Gastrocnemius medialis (tissue), 4 donors: ENCODE results near the gene AURKAIP1. TPM values are rescaled to one million over a fixed set of nuclear protein-coding genes. Genes with fewer than 3 reads are reported as not detected.

Experiments
- ATAC-seq, 2 donors: fragments of 150-250 bp; one replicate each; pipeline ENCODE4 v1.9.1; 2016
- DNase-seq, 2 donors: peaks; one replicate each; pipeline ENCODE4 v3.0.0-alpha.2; 2019
- H3K27ac ChIP-seq, 4 donors: fragments of 200-600 bp; sonication (generic); 1 replicate in 1 of 4; 2 replicates in 3 of 4; pipeline ENCODE4 v1.5.1; 2016 to 2018; ENCODE audit warnings: mild to moderate bottlenecking in 2 of 4, moderate library complexity in 1 of 4
- H3K27me3 ChIP-seq, 3 donors: fragments of 200-600 bp; sonication (generic) in 2 of 3; 1 replicate in 1 of 3; 2 replicates in 2 of 3; pipeline versions ENCODE4 v1.5.1 to v1.6.0; 2016 to 2019; ENCODE audit warnings: mild to moderate bottlenecking in 1 of 3, moderate library complexity in 1 of 3
- H3K36me3 ChIP-seq, 2 donors: fragments of 200-600 bp; sonication (generic) in 1 of 2; one replicate each; pipeline ENCODE4 v1.5.1; 2017 to 2018
- H3K4me1 ChIP-seq, 2 donors: fragments of 200-600 bp; sonication (generic) in 1 of 2; one replicate each; pipeline ENCODE4 v1.5.1; 2016 to 2017; ENCODE audit warnings: mild to moderate bottlenecking in 2 of 2
- H3K4me3 ChIP-seq, 4 donors: fragments of 200-600 bp; sonication (generic) in 3 of 4; 1 replicate in 1 of 4; 2 replicates in 3 of 4; pipeline ENCODE4 v1.5.1; 2016 to 2019; ENCODE audit warnings: mild to moderate bottlenecking in 2 of 4
- H3K9me3 ChIP-seq, 3 donors: fragments of 200-600 bp; sonication (generic) in 2 of 3; 1 replicate in 1 of 3; 2 replicates in 2 of 3; pipeline ENCODE4 v1.5.1; 2016 to 2019
- POLR2A ChIP-seq, 2 donors: fragments of 450-650 bp; IDR thresholded peaks; one replicate each; pipeline ENCODE4 v1.6.1; 2017; ENCODE audit warnings: antibody characterized with exemption in 2 of 2, mild to moderate bottlenecking in 2 of 2, moderate library complexity in 2 of 2
- in situ Hi-C, 4 donors: fragments of 200-750 bp; cut with MboI; loops; one replicate each; pipeline versions ENCODE4 v1.15.0 to v1.8.0; 2017; ENCODE audit warnings: low sequenced_read_pairs in 4 of 4
- intact Hi-C: fragments of 100-400 bp; cut with DNase I; formaldehyde crosslinking; loops from one replicate; pipeline ENCODE4 v1.15.1; 2023; ENCODE audit warnings: low total_unique reads
- total RNA-seq, 4 donors: library from RNA; depleted of rRNA; stranded (reverse); fragments of >200 nt; gene quantifications; one replicate each; pipeline versions ENCODE4 v1.1.0 to v1.2.3, GENCODE V29; 2016
- TF ChIP-seq, protein P1 (sequence below), 5 experiments: fragments of 450-650 bp in 3 of 5; fragments of 200-600 bp in 2 of 5; sonication (generic) in 2 of 5; IDR thresholded peaks in 4 of 5; conservative IDR thresholded peaks in 1 of 5; 1 replicate in 4 of 5; 2 replicates in 1 of 5; pipeline ENCODE4 v1.5.1; 2016 to 2019; ENCODE audit warnings: antibody characterized with exemption in 5 of 5, mild to moderate bottlenecking in 3 of 5, moderate library complexity in 3 of 5

The AURKAIP1 gene
- total RNA-seq, 4 donors from 2014 or later, result 165 to 450 (median 234) TPM

DNA sequence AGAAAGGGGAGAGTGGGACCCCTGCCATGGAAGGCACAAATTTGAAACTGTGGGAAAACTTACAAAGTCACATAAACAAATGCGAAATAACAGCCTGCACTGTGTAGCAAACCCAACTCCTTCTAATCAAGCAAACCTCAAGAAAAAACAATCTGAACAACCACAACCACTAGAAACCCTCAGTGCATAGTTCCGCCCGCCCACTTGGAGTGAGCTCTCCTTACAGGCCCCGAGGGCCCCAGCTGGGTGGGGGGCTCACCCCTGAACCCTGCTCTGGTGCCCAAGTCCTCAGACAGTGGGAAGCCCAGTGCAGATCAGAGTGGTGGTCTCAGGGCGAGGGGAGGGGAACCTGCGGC is 15.7 kb downstream of the AURKAIP1 start:
- peaks cover 29 to 46% (median 35%) of the 10 kb centered on the region in 3 donors for H3K27me3 ChIP-seq
- H3K27ac ChIP-seq, result peak overlapping the region; percentile 65 to 80 (median 72)
- in situ Hi-C loops (no loop called here), intact Hi-C loops (no loop called here)
- no peaks in the 10 kb centered on the region for H3K36me3 ChIP-seq
- TF ChIP-seq, protein P1, sequence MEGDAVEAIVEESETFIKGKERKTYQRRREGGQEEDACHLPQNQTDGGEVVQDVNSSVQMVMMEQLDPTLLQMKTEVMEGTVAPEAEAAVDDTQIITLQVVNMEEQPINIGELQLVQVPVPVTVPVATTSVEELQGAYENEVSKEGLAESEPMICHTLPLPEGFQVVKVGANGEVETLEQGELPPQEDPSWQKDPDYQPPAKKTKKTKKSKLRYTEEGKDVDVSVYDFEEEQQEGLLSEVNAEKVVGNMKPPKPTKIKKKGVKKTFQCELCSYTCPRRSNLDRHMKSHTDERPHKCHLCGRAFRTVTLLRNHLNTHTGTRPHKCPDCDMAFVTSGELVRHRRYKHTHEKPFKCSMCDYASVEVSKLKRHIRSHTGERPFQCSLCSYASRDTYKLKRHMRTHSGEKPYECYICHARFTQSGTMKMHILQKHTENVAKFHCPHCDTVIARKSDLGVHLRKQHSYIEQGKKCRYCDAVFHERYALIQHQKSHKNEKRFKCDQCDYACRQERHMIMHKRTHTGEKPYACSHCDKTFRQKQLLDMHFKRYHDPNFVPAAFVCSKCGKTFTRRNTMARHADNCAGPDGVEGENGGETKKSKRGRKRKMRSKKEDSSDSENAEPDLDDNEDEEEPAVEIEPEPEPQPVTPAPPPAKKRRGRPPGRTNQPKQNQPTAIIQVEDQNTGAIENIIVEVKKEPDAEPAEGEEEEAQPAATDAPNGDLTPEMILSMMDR (IDR thresholded peaks at IDR 0.05 in 4 of 5, conservative IDR thresholded peaks at IDR 0.05 in 1 of 5), result no peak
- no peak for TF ChIP-seq POLR2A (IDR thresholded peaks at IDR 0.05)
- H3K4me3 ChIP-seq, result no peak overlapping the region
- DNase-seq (no peak), ATAC-seq (no peak)
- H3K4me1 ChIP-seq, result peaks cover 9 to 37% of the 10 kb centered on the region in 2 donors
- H3K9me3 ChIP-seq, result no peaks in the 10 kb centered on the region

DNA sequence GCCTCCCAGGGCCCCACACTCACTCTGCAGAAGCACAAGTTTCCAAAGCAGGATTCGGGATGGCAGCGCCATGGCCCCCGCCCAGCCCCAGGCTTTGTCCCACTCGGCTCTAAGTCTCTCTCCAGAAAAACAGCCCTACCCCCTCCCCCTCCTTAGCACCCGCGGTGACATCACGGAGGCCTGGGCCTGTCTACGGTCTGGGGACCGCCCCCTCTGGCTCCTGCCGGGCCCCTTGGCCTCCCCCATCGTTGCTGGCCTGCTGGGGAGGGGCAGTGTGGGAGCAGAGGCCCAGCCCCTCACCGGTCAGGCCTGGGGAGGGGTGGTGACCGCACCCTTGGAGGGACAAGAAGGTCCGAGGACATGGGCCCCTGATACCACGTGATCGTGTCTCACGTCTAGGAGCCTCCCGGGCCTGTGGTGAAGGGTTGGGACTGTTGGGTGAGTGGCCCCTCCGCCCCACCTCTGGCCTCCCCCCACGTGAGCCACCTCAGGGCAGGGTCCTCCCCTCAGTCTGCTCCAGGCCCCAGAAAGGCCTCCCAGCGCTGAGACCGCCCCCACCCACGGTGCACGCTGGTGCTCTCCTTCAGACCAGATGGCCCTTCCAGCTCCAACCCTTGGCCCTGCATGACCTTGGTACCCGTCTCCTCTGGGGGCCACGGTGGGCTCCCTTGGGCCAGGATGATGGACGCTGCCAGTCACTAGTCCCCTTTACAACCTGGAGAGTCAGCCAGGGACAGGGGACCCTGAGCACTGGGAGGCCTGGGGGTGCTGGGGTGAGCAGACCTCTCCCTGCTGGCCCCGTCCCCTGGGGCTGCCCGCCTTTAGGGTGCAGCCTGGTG is 16.4 kb downstream of the AURKAIP1 start, which contains the start of gene MXRA8:
MXRA8 (minus strand) TSS at position 123 of the 839 bp plus-strand sequence; CDS start at position 72, 51 bp downstream.
- H3K27ac ChIP-seq, result peak within 1 kb of the TSS; percentile 65 to 80 (median 72)
- H3K9me3 ChIP-seq, result no peaks in the 10 kb centered on the region
- TF ChIP-seq, protein P1 (IDR thresholded peaks at IDR 0.05 in 4 of 5, conservative IDR thresholded peaks at IDR 0.05 in 1 of 5), result no peak
- TF ChIP-seq POLR2A (IDR thresholded peaks at IDR 0.05), result peak; percentile 12 to 37
- peak within 1 kb of the TSS; percentile 32 to 54 (median 50) for H3K4me3 ChIP-seq
- ATAC-seq, result peak; percentile 34 to 43
- no peaks in the 10 kb centered on the region for H3K36me3 ChIP-seq
- intact Hi-C loops (no loop called here), in situ Hi-C loops (no loop called here)
- peak in 1 of 2 donors; percentile 70 for DNase-seq
- peaks cover 29 to 46% (median 42%) of the 10 kb centered on the region in 3 donors for H3K27me3 ChIP-seq
- H3K4me1 ChIP-seq, result peaks cover 9 to 43% of the 10 kb centered on the region in 2 donors

DNA sequence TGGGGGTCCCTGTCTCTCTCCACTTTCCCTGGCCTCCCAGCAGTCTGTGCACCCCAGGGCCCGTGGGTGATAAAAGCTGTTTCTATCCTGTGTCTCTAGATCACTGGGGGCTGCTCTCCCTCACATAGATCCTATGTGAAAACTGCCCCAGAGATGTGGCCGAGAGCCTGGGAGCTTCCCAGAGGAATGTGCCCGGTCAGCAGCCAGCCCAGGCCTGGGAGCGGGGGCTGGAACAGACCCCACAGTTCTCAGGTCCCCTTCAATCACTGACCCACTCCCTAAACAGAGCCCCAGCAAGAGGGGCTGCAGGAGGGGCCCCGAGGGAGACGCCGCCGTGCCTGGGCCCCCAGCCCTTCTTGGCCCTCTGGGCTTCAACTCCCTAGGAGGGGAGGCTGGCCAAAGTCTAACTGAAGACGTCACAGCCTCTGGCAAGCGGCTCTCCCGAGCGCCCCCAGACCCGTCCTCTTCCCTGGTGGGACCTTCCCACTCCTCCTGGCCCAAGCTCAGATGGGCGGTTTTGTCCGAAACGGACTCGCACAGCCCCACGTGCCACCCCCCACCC is 17.1 kb downstream of the AURKAIP1 start:
- intact Hi-C loops, result no loop called here
- peaks cover 16 to 46% of the 10 kb centered on the region in 2 donors for H3K4me1 ChIP-seq
- H3K36me3 ChIP-seq, result no peaks in the 10 kb centered on the region

DNA sequence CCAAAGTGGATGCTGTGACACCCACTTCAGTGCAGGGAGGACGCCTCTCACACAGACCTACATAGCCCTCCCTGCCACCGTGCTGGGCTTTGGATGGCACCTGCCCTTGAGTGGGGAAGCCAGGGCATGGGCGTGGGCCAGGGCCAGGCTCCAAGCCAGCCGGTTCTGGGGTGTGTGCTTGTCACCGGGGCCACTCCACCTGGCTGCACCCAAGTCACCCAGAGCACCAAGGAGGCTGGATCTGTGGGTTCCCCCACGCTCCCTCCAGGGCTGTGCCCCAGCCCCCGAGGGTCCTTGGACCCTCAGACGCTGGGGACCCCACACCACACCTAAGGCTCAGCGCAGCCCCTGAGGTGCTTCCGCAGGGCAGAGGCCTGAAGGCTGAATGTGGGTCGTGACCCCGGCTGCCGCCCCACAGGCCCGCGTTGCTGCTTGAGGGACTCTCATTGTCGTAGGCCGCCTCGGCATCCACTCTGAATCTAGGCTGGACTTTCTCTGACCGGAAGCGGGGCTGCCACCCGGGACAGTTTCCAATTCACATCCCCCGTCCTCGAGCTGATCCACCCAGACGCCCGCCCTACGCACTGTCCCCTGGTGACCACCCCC is 18.1 kb downstream of the AURKAIP1 start:
- peaks cover 25 to 44% (median 43%) of the 10 kb centered on the region in 3 donors for H3K27me3 ChIP-seq
- H3K4me1 ChIP-seq, result peaks cover 21 to 50% of the 10 kb centered on the region in 2 donors
- TF ChIP-seq, protein P1 (IDR thresholded peaks at IDR 0.05 in 4 of 5, conservative IDR thresholded peaks at IDR 0.05 in 1 of 5), result no peak
- no peak for TF ChIP-seq POLR2A (IDR thresholded peaks at IDR 0.05)
- intact Hi-C loops (no loop called here), in situ Hi-C loops (no loop called here)
- peak overlapping the region; percentile 65 to 80 (median 72) for H3K27ac ChIP-seq
- peak overlapping the region; percentile 32 to 54 (median 50) for H3K4me3 ChIP-seq
- DNase-seq (peak in 1 of 2 donors; percentile 16), ATAC-seq (no peak)
- H3K36me3 ChIP-seq, result no peaks in the 10 kb centered on the region
- H3K9me3 ChIP-seq, result no peaks in the 10 kb centered on the region

More for the DNA sequence above, 17.1 kb downstream of the AURKAIP1 start:
- peak overlapping the region; percentile 65 to 80 (median 72) for H3K27ac ChIP-seq
- no peak for TF ChIP-seq POLR2A (IDR thresholded peaks at IDR 0.05)
- TF ChIP-seq, protein P1 (IDR thresholded peaks at IDR 0.05 in 4 of 5, conservative IDR thresholded peaks at IDR 0.05 in 1 of 5), result no peak
- DNase-seq, result no peak
- H3K4me3 ChIP-seq, result peak overlapping the region; percentile 32 to 54 (median 50)
- ATAC-seq, result no peak
- in situ Hi-C loops, result no loop called here
- H3K27me3 ChIP-seq, result peaks cover 29 to 46% (median 44%) of the 10 kb centered on the region in 3 donors
- no peaks in the 10 kb centered on the region for H3K9me3 ChIP-seq
